Spleen (tissue), 11 donors: ENCODE results near the gene CDC7. TPM values are rescaled to one million over a fixed set of nuclear protein-coding genes. Genes with fewer than 3 reads are reported as not detected.

Source experiments
- DNase-seq: peaks from one replicate; pipeline ENCODE4 v3.0.0-alpha.2; 2020
- H3K27ac ChIP-seq, 8 donors: fragments of 200-600 bp; sonication (generic) in 7 of 8; 1 replicate in 4 of 8; 2 replicates in 4 of 8; pipeline versions ENCODE4 v1.5.0 to v1.8.0; 2016 to 2021; ENCODE audit warnings: inconsistent platforms in 4 of 8, mild to moderate bottlenecking in 4 of 8, moderate library complexity in 1 of 8
- H3K27me3 ChIP-seq, 7 donors: fragments of 200-600 bp; sonication (generic) in 6 of 7; replicated peaks in 1 of 7; 1 replicate in 4 of 7; 2 replicates in 3 of 7; pipeline versions ENCODE4 v1.5.0 to v1.8.0; 2016 to 2021; ENCODE audit warnings: inconsistent platforms in 3 of 7, mild to moderate bottlenecking in 1 of 7
- H3K36me3 ChIP-seq, 6 donors: fragments of 200-600 bp; sonication (generic) in 5 of 6; 1 replicate in 4 of 6; 2 replicates in 2 of 6; pipeline versions ENCODE4 v1.5.0 to v1.8.0; 2016 to 2021; ENCODE audit warnings: inconsistent platforms in 2 of 6
- H3K4me1 ChIP-seq, 6 donors: fragments of 200-600 bp; sonication (generic) in 5 of 6; 1 replicate in 3 of 6; 2 replicates in 3 of 6; pipeline versions ENCODE4 v1.5.0 to v1.8.0; 2016 to 2021; ENCODE audit warnings: inconsistent platforms in 3 of 6
- H3K4me3 ChIP-seq, 8 donors: fragments of 200-600 bp; sonication (generic) in 7 of 8; 1 replicate in 4 of 8; 2 replicates in 4 of 8; pipeline versions ENCODE4 v1.5.0 to v1.8.0; 2016 to 2021; ENCODE audit warnings: inconsistent platforms in 4 of 8, mild to moderate bottlenecking in 4 of 8, moderate library complexity in 2 of 8
- H3K9me3 ChIP-seq, 8 donors: fragments of 200-600 bp; sonication (generic) in 7 of 8; 1 replicate in 4 of 8; 2 replicates in 4 of 8; pipeline versions ENCODE4 v1.5.0 to v1.8.0; 2016 to 2021; ENCODE audit warnings: inconsistent platforms in 4 of 8
- POLR2A ChIP-seq, 3 donors: fragments of 450-650 bp; IDR thresholded peaks; one replicate each; pipeline ENCODE4 v1.5.1; 2017; ENCODE audit warnings: antibody characterized with exemption in 3 of 3, mild to moderate bottlenecking in 1 of 3
- POLR2AphosphoS5 ChIP-seq, 3 donors: sonication (generic); formaldehyde crosslinking; IDR thresholded peaks; one replicate each; pipeline ENCODE4 v1.5.1; 2017; ENCODE audit warnings: antibody characterized with exemption in 3 of 3
- WGBS, 5 donors: extraction: QIAGEN DNeasy Blood & Tissue Kit in 3 of 5; methylation state at CpG; one replicate each; pipeline versions ENCODE4 v1.1.5 to v1.1.7; 2013 to 2018; 5-methylcytosine and 5-hydroxymethylcytosine counted together
- intact Hi-C: fragments of 100-400 bp; cut with DNase I; formaldehyde crosslinking; loops from one replicate; pipeline ENCODE4 v1.15.0; 2023; ENCODE audit warnings: low total_unique reads
- polyA plus RNA-seq, 3 donors: library from polyadenylated mRNA; stranded (reverse); fragments of 200-250 nt; gene quantifications; one replicate each; pipeline ENCODE4 v1.2.1, GENCODE V29; 2013
- total RNA-seq, 7 donors: library from RNA; depleted of rRNA in 3 of 7; stranded (reverse); fragments of >200 nt in 3 of 7; fragmentation: NEBNext Ultra II Directional in 4 of 7; extraction: Animal tissue kit (Norgen Biotek cat#: 25700) in 4 of 7; gene quantifications; one replicate each; pipeline versions ENCODE4 v1.1.0 to v1.2.1, GENCODE V29; 2016 to 2021
- TF ChIP-seq, protein P1 (sequence below), 11 experiments: fragments of 200-600 bp in 7 of 11; fragments of 450-650 bp in 4 of 11; sonication (generic) in 4 of 11; IDR thresholded peaks in 8 of 11; conservative IDR thresholded peaks in 3 of 11; 1 replicate in 7 of 11; 2 replicates in 4 of 11; pipeline versions ENCODE4 v1.4.0 to v1.8.0; 2016 to 2021; ENCODE audit warnings: antibody characterized with exemption in 11 of 11, inconsistent platforms in 4 of 11, mild to moderate bottlenecking in 1 of 11
- donor health status: healthy with polysubstance abuse.
- donor health status: DM: no; HTN: no; CAD: no; lungs with moderate emphysema.
- donor health status: DM: no; HTN: no; CAD: no.
- donor health status: Bipolar disorder and iron deficiency.
- donor health status: healthy.
- donor health status: DM: no; HTN: no; CAD: no.
- donor health status: DM: yes; HTN: yes; CAD: no.

Gene CDC7
- total and polyA plus RNA-seq, 10 donors, result 3.8 to 25.3 (median 11.5) TPM

DNA sequence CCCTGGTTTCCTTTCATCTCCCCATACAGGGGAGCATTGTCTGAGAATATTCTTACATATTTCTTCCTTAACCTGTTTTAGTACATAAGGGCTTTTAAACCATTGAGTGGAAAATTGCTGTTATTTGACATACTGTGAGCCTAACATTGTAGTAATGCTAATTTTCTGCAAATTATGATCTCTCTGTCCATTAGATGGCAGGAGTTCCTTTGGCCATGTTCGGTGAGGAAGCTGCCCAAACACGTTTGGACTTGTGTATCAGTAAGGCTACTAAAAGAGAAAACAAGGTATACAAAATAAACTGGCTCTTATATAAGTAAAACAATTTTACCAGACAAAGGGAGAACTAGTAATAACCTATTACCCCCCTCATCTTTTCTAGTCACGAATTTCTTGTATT, 29.2 kb downstream of the CDC7 start:
- no peak for DNase-seq
- Histone ChIP-seq H3K27ac (no peak overlapping the region), H3K4me3 (no peak overlapping the region), H3K4me1 (peaks cover 0 to 15% (median 1%) of the 10 kb centered on the region in 6 donors), H3K27me3 (no peaks in the 10 kb centered on the region), H3K9me3 (no peaks in the 10 kb centered on the region), H3K36me3 (no peaks in the 10 kb centered on the region)
- intact Hi-C loops, result no loop called here
- TF ChIP-seq, protein P1, sequence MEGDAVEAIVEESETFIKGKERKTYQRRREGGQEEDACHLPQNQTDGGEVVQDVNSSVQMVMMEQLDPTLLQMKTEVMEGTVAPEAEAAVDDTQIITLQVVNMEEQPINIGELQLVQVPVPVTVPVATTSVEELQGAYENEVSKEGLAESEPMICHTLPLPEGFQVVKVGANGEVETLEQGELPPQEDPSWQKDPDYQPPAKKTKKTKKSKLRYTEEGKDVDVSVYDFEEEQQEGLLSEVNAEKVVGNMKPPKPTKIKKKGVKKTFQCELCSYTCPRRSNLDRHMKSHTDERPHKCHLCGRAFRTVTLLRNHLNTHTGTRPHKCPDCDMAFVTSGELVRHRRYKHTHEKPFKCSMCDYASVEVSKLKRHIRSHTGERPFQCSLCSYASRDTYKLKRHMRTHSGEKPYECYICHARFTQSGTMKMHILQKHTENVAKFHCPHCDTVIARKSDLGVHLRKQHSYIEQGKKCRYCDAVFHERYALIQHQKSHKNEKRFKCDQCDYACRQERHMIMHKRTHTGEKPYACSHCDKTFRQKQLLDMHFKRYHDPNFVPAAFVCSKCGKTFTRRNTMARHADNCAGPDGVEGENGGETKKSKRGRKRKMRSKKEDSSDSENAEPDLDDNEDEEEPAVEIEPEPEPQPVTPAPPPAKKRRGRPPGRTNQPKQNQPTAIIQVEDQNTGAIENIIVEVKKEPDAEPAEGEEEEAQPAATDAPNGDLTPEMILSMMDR (IDR thresholded peaks at IDR 0.05 in 8 of 11, conservative IDR thresholded peaks at IDR 0.05 in 3 of 11), result peak in 2 of 11 experiments; percentile 4 to 20
- TF ChIP-seq POLR2A (IDR thresholded peaks at IDR 0.05), result no peak
- 45 to 65% (median 60%) methylated on average over 3 of the region's 3 CpGs for WGBS, 5 donors

DNA sequence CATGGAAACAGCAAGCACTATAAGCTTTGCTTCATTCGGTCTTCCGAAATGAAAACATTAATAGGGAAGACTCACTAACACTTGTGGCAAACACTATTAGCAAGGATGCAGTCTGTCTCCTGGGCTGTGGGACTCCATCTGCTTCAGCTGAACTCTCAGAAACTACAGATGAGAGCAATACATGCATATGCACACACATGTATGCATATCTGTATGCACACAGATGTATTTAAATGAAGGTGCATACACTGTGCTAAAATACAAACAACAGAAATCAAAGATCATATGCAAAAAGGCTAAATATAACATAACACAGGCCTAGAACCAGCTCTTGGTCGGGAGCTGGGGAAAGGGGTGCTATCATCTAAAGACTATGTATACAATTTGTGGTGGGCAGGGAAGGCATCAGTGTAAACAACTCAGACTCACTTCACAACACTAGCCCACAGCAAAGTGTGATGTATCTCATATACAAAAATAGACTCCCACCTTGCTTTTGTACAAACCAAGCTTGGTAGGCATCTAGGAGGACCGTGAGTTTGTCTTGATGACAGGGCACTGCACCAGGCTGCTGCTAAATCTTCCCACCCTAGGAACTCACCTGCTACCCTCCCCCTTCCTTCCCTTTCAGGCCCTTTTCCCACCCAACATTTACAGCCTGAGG, 32.8 kb downstream of the CDC7 start:
- H3K27ac ChIP-seq, result peak overlapping the region in 3 of 8 donors; percentile 26 to 55 (median 40)
- 89 to 94% (median 93%) methylated on average over 4 of the region's 4 CpGs for WGBS, 5 donors
- H3K36me3 ChIP-seq, result no peaks in the 10 kb centered on the region
- no peaks in the 10 kb centered on the region for H3K9me3 ChIP-seq
- H3K4me1 ChIP-seq, result peaks cover 0 to 15% (median 0%) of the 10 kb centered on the region in 6 donors
- TF ChIP-seq POLR2AphosphoS5 (IDR thresholded peaks at IDR 0.05) (no peak), POLR2A (IDR thresholded peaks at IDR 0.05) (no peak)
- TF ChIP-seq, protein P1 (IDR thresholded peaks at IDR 0.05 in 8 of 11, conservative IDR thresholded peaks at IDR 0.05 in 3 of 11), result no peak
- H3K27me3 ChIP-seq, result no peaks in the 10 kb centered on the region
- no peak overlapping the region for H3K4me3 ChIP-seq
- no peak for DNase-seq
- intact Hi-C loops, result no loop called here

DNA sequence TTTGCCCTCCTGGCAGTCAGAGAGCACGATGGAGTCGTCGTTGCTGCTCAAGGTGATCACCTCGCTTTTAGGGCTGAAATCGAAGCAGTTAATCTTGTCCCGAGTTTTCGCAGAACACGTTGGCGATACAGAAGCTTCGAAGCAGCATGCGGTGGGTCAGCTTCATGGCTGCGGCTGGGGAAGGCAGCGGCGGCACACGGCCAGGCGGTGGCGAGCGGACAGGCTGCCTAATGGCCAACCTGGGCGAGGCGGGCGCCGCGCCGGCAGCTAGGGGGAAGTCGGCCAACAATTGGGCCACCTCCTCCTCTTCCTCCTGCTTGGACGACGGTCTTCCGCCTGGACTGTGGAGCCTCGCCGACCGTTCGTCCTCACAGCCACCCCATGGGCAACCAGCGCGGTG, 34.8 kb downstream of the CDC7 start:
- Histone ChIP-seq H3K9me3 (no peaks in the 10 kb centered on the region), H3K4me1 (peaks cover 0 to 5% (median 0%) of the 10 kb centered on the region in 6 donors), H3K36me3 (no peaks in the 10 kb centered on the region), H3K27ac (no peak overlapping the region), H3K27me3 (no peaks in the 10 kb centered on the region), H3K4me3 (no peak overlapping the region)
- 96 to 99% (median 97%) methylated on average over 34 of the region's 34 CpGs for WGBS, 5 donors
- no peak for DNase-seq
- intact Hi-C loops, result no loop called here
- no peak for TF ChIP-seq POLR2A (IDR thresholded peaks at IDR 0.05)
- TF ChIP-seq POLR2AphosphoS5 (IDR thresholded peaks at IDR 0.05), result no peak
- TF ChIP-seq, protein P1 (IDR thresholded peaks at IDR 0.05 in 8 of 11, conservative IDR thresholded peaks at IDR 0.05 in 3 of 11), result no peak

- no peak overlapping the region for H3K4me3 ChIP-seq
- no peaks in the 10 kb centered on the region for H3K27me3 ChIP-seq
- H3K9me3 ChIP-seq, result no peaks in the 10 kb centered on the region
- TF ChIP-seq, protein P1 (IDR thresholded peaks at IDR 0.05 in 8 of 11, conservative IDR thresholded peaks at IDR 0.05 in 3 of 11), result no peak
- TF ChIP-seq POLR2A (IDR thresholded peaks at IDR 0.05), result no peak
- TF ChIP-seq POLR2AphosphoS5 (IDR thresholded peaks at IDR 0.05), result no peak
- no peak for DNase-seq
- H3K27ac ChIP-seq, result no peak overlapping the region
- peaks cover 0 to 17% (median 0%) of the 10 kb centered on the region in 6 donors for H3K4me1 ChIP-seq
- no peaks in the 10 kb centered on the region for H3K36me3 ChIP-seq
- intact Hi-C loops, result no loop called here
Measured at GRCh38 chr1:91537281-91537986, 36.8 kb downstream of the CDC7 start.
